Mesothelial cell of epicardium (in vitro differentiated cells): ENCODE data around the gene GPR137. TPM values are rescaled to one million over a fixed set of nuclear protein-coding genes. Genes with fewer than 3 reads are reported as not detected.
A peak's percentile ranks its signal among the peaks of the same experiment; 100 is the strongest.

Experiments used
- DNase-seq, 2 experiments: peaks; one replicate each; pipeline ENCODE4 v3.0.0; 2021; ENCODE audit warnings: low spot score in 2 of 2; ENCODE audit not compliant: unreplicated experiment in 2 of 2
- H3K27ac Mint-ChIP-seq: 2 replicates; pipeline ENCODE4 v1.8.0; 2021; ENCODE audit warnings: mixed read lengths
- H3K27me3 Mint-ChIP-seq: 2 replicates; pipeline ENCODE4 v1.8.0; 2021; ENCODE audit warnings: low read depth, mixed read lengths
- H3K36me3 Mint-ChIP-seq: 2 replicates; pipeline ENCODE4 v1.8.0; 2021; ENCODE audit warnings: mixed read lengths
- H3K4me1 Mint-ChIP-seq: 2 replicates; pipeline ENCODE4 v1.8.0; 2021; ENCODE audit warnings: mixed read lengths
- H3K4me3 Mint-ChIP-seq: 2 replicates; pipeline ENCODE4 v1.8.0; 2021; ENCODE audit warnings: mild to moderate bottlenecking, moderate library complexity, mixed read lengths
- H3K9me3 Mint-ChIP-seq: 2 replicates; pipeline ENCODE4 v1.8.0; 2021; ENCODE audit warnings: mixed read lengths
- total RNA-seq: library from RNA; stranded (reverse); gene quantifications from 3 replicates; pipeline ENCODE4 v1.2.1, GENCODE V29; 2021
- TF ChIP-seq, protein P1 (sequence below): fragments of 200-600 bp; sonication (generic); IDR thresholded peaks from one replicate; pipeline ENCODE4 v1.5.0; 2021; ENCODE audit warnings: antibody characterized with exemption; ENCODE audit not compliant: unreplicated experiment

The GPR137 gene, protein sequence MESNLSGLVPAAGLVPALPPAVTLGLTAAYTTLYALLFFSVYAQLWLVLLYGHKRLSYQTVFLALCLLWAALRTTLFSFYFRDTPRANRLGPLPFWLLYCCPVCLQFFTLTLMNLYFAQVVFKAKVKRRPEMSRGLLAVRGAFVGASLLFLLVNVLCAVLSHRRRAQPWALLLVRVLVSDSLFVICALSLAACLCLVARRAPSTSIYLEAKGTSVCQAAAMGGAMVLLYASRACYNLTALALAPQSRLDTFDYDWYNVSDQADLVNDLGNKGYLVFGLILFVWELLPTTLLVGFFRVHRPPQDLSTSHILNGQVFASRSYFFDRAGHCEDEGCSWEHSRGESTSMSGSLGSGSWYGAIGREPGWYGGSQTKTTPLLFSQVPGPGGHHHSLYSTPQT
- 43.8 to 45.1 TPM (median 44.6 TPM) in 3 replicates for total RNA-seq

DNA sequence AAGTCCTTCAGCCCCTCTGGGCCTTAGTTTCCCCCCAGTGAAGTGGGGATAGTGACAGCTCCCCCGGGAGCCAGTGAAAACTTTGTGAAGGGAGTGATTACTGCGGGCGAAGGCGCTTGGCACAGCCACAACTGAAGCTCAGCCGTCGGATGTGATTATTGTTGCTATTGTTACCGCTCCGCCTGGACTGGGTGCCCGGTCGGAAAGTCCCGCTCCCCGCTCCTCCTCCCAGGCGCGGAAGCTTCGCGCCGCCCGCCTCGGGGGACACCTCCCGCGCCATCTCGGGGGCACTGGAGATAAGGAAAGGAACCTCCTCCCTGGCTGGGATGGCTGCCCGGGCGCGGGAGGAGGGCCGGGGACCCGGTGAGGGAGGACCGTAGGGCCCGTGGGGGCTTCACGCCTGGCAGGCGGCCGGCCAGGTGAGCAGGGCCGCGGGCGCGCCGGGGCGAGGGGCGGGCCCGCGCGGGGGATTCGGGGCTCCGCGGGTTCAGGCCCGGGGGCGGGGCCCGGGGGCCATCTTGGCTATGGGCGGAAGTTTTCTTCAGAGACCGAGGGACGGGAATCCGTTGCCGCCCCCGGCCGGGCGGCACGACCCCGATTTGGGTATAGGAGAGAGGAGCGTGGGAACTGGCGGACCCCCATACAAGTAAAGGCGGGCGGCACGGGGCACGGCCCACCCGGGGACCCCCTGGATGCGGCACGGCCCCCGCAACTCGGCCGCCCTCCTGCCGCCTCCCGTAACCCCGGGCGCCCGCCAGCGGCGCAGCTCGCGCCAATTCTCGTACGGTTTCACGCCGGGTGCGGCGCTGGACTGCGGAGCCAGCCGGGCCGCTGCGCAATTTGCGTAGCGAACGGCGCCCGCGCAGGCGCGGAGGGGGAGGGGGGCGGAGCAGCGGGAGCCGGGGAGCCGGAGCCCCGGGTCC, at the start of gene GPR137:
Gene GPR137, plus strand, starts transcription at position 887 of the 923 bp plus-strand sequence. CDS start 677 bp downstream, outside the sequence.
- Mint-ChIP-seq H3K36me3 (peaks cover 16% of the 10 kb centered on the region), H3K4me3 (peak within 1 kb of the TSS; percentile 82), H3K27me3 (peaks cover 13% of the 10 kb centered on the region), H3K27ac (peak within 1 kb of the TSS; percentile 94), H3K9me3 (no peaks in the 10 kb centered on the region), H3K4me1 (peaks cover 13% of the 10 kb centered on the region)
- peak; percentile 83 to 97 for DNase-seq
- TF ChIP-seq, protein P1, sequence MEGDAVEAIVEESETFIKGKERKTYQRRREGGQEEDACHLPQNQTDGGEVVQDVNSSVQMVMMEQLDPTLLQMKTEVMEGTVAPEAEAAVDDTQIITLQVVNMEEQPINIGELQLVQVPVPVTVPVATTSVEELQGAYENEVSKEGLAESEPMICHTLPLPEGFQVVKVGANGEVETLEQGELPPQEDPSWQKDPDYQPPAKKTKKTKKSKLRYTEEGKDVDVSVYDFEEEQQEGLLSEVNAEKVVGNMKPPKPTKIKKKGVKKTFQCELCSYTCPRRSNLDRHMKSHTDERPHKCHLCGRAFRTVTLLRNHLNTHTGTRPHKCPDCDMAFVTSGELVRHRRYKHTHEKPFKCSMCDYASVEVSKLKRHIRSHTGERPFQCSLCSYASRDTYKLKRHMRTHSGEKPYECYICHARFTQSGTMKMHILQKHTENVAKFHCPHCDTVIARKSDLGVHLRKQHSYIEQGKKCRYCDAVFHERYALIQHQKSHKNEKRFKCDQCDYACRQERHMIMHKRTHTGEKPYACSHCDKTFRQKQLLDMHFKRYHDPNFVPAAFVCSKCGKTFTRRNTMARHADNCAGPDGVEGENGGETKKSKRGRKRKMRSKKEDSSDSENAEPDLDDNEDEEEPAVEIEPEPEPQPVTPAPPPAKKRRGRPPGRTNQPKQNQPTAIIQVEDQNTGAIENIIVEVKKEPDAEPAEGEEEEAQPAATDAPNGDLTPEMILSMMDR = no peak

DNA sequence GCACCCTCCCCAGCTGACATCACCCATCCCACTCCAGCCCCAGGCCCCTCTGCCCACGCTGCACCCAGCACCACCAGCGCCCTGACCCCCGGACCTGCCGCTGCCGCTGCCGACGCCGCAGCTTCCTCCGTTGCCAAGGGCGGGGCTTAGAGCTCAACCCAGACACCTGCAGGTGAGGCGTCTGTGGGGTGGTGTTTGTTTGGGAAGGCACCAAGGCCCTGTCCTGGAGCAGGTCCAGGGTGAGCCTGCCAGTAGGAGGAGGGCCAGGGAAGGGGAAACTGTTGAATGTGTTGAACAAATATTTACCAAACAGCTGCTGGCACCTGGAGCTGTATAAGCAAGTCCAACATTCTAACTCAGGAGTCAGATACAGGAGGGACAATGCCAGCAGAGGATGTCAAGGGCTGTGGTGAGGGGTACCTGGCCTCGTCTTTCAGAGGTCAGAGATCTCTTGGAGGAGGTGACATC, 48.1 kb upstream of the GPR137 start:
- DNase-seq = no peak
- Mint-ChIP-seq H3K27ac (no peak overlapping the region), H3K27me3 (no peaks in the 10 kb centered on the region), H3K9me3 (no peaks in the 10 kb centered on the region), H3K4me3 (no peak overlapping the region), H3K36me3 (peaks cover 3% of the 10 kb centered on the region), H3K4me1 (peaks cover 21% of the 10 kb centered on the region)
- TF ChIP-seq, protein P1 = no peak

DNA sequence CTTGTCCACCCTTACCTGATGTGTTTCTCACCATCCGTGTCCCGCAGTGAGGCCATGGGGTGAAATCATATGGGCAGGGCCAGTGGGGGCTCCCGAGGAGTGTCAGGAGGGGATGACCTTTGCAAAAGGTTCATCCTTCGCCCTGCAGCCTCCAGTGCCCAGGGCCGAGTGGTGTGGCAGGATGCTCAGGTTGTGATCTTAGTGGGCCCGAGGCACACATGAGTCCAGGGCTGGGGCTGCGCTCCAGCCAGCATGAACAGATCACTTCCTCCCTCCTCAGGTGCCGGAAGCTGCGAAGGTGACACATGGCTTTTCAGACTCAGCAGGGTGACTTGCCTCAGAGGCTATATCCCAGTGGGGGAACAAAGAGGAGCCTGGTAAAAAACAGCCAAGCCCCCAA, 47.6 kb upstream of the GPR137 start:
- TF ChIP-seq, protein P1 = no peak
- no peaks in the 10 kb centered on the region for H3K27me3 Mint-ChIP-seq
- H3K27ac Mint-ChIP-seq = peak overlapping the region; percentile 30
- DNase-seq = no peak
- no peaks in the 10 kb centered on the region for H3K9me3 Mint-ChIP-seq
- peaks cover 25% of the 10 kb centered on the region for H3K4me1 Mint-ChIP-seq
- peaks cover 3% of the 10 kb centered on the region for H3K36me3 Mint-ChIP-seq
- H3K4me3 Mint-ChIP-seq = no peak overlapping the region

DNA sequence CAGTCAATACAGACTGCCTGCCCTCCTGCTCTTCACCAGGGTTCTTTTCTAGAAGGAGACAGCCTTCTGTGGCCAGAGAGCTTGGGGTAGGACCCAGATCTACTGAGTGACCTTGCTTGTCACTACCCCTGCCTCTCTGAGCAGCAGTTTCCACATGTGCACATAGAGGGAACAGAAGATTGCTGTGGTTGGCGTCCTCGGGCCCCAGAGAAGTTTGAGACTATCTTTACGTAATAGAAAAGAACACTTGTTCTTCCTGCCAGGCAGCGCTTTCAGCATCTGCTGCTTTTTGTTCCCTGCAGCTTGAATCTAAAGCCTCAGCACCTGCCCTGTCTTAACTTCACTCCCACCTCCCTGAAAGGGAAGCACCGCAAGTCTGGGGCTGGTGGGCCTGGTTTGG, 46.6 kb upstream of the GPR137 start:
- no peaks in the 10 kb centered on the region for H3K27me3 Mint-ChIP-seq

More for the DNA sequence above, 46.6 kb upstream of the GPR137 start:
- peak overlapping the region; percentile 30 for H3K27ac Mint-ChIP-seq
- peaks cover 28% of the 10 kb centered on the region for H3K4me1 Mint-ChIP-seq
- no peaks in the 10 kb centered on the region for H3K9me3 Mint-ChIP-seq
- TF ChIP-seq, protein P1 = no peak
- peaks cover 3% of the 10 kb centered on the region for H3K36me3 Mint-ChIP-seq
- H3K4me3 Mint-ChIP-seq = no peak overlapping the region
- DNase-seq = no peak
